Kidney glomerular epithelial cell (primary cell): ENCODE measurements around the gene FAM24B.
"Not testable (repeated sequence)": the region's sequence is repeated elsewhere in the genome, so short reads cannot be mapped to it uniquely, and the experiment has no call there.

ENCODE experiments used
- DNase-seq: peaks from one replicate; lab custom pipeline; 2025; lab: John Stamatoyannopoulos, UW

The FAM24B gene, protein sequence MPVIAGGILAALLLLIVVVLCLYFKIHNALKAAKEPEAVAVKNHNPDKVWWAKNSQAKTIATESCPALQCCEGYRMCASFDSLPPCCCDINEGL

DNA sequence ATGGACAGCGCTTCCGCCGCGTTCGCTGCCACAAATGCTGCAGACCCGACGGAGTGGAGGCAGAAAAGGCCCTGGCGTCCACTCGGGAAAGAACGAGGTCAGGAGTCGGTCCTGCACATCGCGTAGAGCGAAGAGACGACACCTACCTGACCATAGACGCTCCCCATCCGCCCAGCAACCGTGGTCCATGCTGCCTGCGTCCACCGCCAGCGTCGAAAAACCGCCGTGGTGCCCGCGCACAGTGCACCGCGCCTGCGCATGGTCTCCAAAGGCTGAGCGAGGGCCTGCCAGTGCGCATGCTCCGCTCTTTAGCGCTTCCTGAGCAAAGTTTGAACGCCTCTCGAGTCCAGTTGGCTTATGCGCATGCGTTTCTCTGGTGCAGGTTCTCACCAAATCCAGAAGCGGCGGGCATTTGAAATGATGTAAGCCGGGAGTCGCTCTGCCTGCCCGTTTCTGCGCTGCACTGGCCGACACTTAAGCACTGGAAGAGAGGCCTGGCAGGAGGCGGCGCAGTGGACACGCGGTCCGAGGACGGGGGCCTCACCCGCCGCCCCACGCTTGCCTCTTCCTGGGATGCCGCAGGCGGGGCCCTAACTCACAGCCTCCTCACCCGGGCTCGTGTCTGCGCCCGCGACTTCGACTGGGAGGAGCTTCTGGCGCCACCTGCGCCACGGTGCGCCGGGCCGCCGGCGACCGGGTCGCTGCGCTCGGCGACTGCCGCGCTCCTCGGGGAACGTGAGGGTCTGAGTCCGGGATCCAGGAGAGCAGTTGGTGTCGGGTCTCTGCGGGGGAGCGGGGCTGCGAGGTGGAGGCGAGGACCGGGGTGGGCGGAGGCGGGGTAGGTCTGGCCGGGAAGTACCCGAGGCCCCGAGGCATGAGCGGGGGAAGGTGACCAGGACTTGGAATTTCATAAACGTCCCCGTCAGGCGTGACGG, at the start of gene FAM24B:
Gene FAM24B (minus strand): TSS at position 243 of the 935 bp plus-strand sequence. CDS start 29,066 bp downstream, outside the sequence.
- peak; percentile 95 for DNase-seq

DNA sequence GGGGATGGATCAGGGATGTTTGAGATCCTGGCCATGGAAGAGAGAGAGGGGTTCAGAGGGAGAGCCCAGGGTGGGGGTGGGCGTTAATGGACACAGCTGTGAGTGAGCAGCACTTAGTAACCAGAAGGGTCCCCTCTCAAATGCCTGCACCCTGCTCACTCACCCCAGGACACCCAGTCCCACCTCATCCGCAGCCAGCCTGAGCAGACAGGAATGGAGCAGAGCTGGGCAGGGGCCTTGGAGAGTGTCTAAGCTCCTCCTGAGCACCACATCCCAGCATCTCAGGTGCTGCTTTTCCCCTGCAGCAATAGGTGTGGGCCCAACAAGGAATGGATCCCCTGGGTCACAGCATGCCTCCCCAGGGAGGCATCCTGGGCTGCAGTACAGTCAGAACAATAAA, 36.3 kb upstream of the FAM24B start:
- DNase-seq = no peak

DNA sequence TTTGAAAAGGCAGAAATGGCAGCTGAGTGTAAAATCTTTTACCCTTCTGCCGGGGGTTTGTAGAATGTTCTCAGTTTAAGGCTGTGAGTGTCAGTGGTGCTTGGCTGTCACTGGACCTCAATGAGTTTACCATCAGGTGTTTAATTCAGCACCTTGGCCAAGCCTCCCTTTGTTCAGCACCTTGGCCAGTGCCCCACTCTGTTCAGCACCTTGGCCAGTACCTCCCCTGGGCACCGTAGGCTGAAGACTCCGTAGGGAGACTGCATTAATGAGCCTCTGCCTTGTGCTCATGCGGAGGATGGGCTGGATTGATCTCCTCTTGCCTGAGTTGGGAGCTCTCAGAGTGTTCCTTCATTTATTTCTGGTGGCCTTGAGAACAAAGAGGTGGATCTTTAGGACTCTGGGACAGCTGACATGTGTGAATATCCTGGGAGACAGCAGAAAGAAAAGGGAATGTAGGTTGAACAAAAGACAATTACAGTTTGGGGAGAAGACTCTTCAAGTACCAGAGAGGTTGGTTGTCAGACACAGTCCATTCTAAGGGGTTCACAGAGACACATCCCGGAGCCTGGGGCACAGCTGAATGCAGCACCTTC, 32.6 kb upstream of the FAM24B start:
- peak; percentile 56 for DNase-seq

DNA sequence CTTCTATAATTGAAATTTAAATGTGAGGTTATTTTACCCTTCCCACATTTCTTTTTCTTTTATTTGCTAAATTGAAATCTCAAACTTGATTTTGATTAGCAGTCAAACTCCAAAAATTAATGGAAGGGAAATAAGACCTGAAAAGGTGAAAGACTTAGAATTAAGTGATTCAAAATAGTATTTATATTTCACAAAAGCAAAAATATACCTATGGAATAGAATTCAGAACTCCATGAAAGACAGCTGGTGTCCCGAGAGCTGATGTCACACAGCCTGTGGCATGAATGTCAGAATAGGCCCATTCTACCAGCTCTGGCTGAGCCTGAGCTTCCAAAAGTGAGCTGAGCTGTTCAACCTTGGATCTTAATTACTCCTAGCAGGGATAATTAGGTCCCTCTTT, 30.9 kb upstream of the FAM24B start, which contains the start of gene FAM24A:
Gene FAM24A (plus strand): TSS at position 301 of the 400 bp plus-strand sequence. CDS start 1,025 bp downstream, outside the sequence.
- no peak for DNase-seq

DNA sequence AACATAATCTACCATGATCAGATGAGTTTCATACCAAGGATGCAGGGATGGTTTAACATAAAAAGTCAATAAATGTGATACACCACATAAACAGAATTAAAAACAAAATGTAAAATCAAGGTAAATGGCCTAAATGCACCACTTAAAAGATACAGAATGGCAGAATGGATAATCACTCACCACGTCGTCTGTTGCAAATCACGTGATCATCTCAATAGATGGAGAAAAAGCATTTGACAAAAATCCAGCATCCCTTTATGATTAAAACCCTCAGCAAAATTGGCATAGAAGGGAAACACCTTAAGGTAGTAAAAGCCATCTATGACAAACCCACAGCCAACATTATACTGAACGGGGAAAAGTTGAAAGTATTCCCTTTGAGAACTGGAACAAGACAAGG, 24.5 kb upstream of the FAM24B start:
- not testable (repeated sequence) for DNase-seq

DNA sequence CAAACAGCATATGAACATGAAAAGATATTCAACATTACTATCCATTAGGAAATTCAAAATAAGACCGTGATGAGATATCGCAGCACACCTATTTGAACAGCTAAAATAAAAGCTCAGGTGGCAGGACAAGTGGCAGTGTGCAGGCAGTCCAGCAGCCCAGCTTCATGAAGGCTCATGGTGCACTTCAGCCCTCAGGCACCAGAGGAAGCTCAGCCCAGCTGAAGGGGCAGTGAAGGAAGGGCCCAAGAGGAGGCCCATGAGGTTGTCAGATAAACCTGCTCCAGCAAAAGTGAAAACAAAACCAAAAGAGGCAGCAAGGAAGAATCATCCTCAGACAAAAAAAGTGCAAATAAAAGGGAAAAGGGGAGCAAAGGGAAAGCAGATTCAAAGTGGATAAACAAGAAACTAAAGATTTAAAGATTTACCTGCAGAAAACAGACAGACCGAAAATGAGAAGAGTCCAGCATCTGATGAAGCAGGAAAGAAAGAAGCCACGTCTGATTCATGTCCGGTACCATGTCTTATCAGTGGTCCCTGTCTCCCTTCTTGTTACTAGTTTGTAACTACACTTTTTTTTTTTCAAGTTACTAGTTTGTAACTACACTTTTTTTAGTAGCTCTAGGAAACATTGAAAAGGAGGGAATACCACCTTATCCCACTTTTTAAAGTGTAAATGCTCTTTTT, 15.0 kb upstream of the FAM24B start:
- DNase-seq = no peak

DNA sequence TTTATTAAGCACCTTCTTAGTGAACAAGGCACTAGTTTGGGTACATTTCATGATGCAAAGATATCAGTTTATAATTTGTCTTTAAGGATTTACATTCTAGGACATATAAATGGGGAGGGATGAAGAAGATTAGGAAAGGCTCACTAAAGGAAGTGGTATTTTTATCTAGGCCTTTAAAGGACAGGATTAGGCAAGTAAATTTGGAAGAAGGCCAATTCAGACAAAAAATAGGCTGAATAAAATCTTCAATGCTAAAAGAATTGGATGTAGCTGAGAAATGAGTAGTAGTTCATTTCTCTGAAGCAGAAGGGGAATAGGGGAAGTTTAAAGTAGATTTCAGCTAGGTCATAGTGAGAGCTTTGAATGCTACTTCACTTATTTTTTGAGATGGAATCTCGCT, 4.8 kb upstream of the FAM24B start:
- DNase-seq = no peak

DNA sequence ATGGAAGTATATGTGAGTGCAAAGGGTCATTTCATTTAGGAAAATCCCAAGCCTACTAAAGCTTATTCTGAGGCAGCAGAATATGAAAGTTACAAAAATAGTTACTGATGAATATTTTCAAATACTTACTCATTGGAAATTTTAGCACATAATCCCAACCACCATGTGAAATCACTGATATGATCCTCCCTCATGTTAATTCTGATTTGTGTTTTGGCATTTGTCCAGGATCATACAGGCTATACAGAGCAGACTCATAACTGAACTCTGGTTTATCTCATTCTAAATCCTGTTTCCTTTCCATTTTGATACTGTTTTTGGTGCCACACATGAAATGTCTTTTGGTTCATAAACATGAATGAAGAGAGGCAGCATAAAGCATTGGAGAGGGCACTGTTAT, 3.4 kb upstream of the FAM24B start:
- no peak for DNase-seq

DNA sequence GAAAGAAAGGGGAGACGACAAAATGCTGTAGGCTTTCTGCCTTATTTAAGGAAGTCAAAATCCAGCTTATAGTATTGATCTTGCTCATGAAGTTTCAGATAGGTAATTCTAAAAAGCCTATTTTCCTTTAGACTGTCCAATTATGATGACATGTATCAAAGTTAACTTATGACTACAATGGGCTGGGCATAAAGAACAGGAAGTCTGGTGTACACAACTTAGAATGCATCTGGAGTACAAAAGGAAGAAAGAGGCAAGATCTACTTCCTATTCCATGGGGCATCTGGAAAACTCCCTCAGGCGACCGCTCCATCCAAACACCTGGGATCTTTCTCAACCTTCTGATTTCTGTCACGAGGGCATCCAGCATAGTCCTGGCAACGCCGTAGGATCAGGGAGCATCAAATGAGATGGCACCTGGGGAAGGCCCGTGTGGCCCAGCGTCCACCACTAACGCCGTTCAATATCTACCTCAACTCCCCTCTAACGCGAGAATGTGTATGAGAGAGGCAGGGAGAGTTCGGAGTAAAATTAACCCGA, 512 bp downstream of the FAM24B start:
- DNase-seq = no peak

DNA sequence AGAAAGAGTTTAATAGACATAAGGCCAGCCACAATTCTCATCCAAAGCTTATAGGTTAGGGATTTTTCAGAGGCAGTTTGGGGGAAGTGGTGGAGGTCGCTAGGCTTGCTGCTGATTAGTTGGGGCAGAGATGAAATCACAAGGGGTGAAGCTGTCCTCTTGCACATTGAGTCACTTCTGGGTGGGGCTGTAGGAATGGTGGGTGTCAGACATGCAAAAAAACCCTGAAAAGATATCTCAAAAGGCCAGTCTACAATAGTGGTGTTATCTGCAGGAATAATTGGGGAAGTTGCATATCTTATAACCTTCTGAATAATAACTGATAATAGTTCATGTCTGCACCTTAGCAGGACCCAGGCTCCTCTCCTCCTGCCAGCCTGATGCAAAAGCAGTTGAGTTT, 2.1 kb downstream of the FAM24B start:
- DNase-seq = no peak

DNA sequence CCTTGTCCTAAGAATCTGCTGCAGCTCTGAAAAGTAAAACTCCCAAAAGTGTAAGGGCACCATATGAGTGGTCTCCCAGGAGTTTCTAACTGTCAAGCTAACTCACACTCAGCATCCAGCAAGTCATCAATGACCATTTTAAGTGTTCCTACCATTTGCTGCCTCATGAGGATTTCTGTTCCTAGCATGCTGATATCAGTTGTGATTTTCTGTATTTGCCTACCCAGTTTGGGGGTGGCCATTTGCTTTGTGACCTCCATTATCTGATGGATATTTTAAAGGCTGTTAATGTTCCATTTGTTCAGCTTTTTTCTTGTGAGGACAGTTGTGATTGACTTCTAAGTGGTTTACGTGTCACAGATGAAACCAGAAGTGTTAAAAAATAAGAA, 2.9 kb downstream of the FAM24B start:
- no peak for DNase-seq

DNA sequence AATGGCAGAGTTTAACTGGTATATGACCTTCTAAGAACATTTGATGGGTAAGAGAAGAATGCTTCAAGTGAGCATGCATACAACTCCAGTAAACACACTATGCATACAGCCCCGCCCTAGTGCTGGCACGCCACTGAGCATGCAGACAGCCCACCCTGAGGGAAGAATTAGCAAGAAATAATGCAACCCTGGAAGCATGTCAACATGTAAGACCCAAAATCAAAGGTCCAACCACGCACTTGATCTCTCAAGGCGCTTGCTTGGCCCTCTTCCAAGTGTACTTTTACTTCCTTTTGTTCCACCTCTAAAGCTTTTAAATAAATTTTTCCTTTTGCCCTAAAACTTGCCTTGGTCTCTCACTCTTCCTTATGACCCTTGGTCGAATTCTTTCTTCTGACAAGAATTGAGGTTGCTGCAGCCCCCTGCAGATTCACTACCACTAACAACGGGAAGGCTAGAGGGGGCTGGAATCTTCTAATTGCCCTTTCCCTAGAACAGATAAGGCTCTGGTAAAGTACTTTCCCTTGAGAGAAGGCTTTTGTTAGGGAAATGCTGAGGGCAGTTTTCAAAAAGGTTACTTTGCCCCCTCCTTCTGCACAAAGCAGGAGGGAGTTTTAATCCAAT, 3.4 kb downstream of the FAM24B start:
- no peak for DNase-seq

DNA sequence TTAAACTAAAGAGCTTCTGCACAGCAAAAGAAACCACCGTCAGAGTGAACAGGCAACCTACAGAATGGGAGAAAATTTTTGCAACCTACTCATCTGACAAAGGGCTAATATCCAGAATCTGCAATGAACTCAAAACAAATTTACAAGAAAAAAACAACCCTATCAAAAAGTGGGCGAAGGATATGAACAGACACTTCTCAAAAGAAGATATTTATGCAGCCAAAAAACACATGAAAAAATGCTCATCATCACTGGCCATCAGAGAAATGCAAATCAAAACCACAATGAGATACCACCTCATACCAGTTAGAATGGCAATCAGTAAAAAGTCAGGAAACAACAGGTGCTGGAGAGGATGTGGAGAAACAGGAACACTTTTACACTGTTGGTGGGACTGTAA, 7.4 kb downstream of the FAM24B start:
- not testable (repeated sequence) for DNase-seq

DNA sequence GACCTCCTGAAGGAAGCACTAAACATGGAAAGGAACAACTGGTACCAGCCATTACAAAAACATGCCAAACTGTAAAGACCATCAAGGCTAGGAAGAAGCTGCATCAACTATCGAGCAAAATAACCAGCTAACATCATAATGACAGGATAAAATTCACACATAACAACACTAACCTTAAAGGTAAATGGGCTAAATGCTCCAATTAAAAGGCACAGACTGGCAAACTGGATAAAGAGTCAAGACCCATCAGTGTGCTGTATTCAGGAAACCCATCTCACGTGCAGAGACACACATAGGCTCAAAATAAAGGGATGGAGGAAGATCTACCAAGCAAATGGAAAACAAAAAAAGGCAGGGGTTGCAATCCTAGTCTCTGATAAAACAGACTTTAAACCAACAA, 10.6 kb downstream of the FAM24B start:
- DNase-seq = not testable (repeated sequence)

DNA sequence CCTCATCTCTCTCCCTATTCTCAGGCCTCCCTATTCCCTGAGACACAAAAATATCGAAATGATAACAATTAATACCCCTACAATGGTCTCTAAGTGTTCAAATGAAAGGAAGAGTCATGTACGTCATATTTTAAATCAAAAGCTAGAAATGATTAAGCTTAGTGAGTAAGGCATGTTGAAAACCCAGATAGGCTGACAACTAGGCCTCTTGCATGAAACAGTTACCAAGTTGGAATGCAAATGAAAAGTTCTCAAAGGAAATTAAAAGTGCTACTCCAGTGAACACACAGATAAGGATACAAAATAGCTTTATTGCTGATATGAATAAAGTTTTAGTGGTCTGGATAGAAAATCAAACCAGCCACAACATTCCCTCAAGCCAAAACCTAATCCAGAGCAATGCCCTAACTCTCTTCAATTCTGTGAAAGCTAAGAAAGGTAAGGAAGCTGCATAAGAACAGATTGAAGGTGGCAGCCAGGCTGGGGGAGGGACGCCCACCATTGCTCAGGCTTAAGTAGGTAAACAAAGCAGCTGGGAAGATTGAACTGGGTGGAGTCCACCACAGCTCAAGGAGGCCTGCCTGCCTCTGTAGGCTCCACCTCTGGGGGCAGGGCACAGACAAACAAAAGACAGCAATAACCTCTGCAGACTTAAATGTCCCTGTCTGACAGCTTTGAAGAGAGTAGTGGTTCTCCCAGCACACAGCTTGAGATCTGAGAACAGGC, 12.5 kb downstream of the FAM24B start:
- DNase-seq = peak; percentile 57

DNA sequence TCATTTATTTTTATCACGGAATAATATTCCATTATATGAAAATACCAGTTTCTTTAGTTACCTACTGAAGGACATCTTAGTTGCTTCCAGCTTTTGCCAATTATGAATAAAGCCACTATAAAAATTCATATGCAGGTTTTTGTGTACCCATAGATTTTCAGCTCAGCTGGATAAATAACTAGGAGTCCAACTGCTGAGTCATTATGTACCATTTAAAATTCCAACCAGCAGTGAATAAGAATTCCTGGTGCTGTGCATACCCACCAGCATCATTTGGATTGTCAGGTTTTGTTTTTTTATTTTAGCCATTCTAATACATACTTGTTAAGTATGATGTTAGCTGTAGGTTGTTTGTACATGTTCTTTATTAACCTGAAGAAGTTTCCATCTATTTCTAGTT, 14.5 kb downstream of the FAM24B start:
- DNase-seq = no peak

DNA sequence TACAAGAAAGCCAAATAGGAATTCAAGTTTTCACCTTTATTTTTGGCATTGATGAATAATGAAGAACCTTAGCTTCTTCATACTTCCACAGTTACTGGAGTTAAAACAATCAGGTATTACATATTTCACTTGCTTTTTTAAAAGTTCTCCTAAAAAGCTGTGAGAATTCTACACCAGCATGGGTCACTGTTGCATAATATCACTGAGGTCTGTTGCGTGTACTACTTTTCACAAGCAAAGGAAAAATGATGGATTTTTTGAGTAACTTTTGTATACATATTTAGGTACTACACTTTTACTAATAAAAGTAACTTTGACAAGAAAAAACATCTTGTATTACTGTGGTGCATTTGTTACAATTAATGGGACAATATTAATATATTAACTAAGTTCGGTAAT, 15.2 kb downstream of the FAM24B start:
- no peak for DNase-seq

DNA sequence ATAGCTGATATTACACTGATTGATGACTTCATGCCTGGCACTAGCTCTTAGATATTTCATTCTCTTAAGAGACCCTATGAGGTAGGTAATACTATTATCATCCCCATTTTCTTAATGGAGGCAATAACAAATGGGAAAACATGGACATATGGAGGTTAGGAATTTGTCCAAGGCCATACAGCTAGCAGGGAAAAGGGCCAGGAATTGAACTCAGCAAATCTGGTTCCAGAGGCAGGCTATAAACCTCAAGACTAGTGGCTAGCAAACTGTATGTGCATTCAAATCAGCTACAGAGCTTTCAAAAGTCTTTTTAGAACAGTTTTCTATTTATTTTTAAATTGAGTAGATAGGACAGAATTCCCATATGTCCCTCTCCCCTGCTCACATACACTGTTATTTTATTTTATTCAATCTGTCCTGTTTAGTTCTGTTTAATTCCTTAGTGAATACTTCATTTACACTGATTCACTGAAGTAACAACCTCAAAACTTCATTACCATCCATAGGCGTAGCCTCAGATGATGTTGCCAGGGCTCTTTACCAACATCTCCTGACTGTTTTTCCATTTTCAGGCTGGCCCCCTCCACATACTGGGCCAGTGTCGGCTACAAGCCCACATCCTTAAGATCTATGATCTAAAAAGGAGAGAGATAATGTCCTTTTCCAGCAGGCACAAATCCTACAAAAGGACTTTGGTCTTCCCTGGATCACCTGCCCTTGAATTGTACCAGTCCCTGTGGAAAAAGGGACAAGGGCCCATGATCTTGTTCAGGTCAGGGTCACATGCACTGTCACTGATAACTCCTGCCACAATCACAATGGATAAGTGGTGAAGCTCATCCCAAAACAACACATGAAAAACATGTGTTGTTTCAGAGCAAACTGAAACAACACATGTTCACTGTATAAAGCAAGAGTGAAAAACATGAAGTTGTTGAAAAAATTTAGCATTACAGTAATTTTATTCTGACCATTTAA, 15.9 kb downstream of the FAM24B start:
- DNase-seq = no peak

DNA sequence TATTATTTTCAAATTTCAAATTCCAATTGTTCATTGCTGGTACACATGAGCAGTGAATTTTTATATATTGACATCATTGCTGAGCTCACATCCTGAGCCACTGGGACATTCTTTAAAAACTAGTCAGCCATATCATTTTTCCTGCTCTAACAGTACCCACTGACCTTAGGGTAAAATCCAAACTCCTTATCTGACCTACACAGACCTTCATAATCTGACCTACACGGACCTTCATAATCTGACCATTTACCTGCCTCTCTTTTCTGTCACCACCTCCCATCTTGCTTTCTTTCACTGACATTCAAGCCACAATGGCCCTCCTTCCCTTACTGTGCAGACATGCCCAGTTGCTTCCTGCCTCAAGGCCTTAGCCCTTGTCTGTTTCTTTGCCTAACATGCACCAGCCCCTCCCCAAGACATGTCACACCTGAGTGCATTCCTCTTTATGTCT, 17.6 kb downstream of the FAM24B start:
- peak; percentile 72 for DNase-seq

DNA sequence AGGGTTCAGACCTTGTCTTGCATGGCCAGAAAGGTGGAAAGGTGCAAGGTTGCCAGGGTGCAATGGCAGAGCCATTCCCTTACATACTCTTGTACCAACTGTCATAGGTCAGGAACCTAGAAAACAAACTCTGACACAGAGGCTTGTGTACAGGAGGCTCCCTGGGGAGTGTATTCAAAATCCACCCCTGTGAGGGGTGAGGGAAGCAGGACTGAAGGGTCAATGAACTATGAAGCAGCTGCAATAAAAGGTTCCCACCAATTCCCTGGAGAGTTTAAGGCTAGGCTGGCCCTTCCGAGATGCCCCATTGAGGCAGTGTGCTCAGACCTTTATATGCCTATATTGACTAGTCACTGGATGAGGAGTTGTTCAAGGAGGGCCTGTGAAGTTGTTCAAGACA, 19.9 kb downstream of the FAM24B start:
- DNase-seq = no peak
